ENCODE results near the gene CLMP. TPM values are rescaled to one million over a fixed set of nuclear protein-coding genes. Genes with fewer than 3 reads are reported as not detected.
A peak's percentile ranks its signal among the peaks of the same experiment; 100 is the strongest.
"Not testable (repeated sequence)": the region's sequence is repeated elsewhere in the genome, so short reads cannot be mapped to it uniquely, and the experiment has no call there.

Gene CLMP
- total RNA-seq, 1 donor from 2014 or later: 6.6 TPM

- H3K27ac Mint-ChIP-seq (ENCODE audit: unreplicated experiment): no peak overlapping the region
- no peak for DNase-seq (ENCODE audit: low spot score)
- no peak for TF ChIP-seq CTCF (IDR thresholded peaks at IDR 0.05)
- H3K36me3 Mint-ChIP-seq (ENCODE audit: low read depth): no peaks in the 10 kb centered on the region
- peaks cover 2% of the 10 kb centered on the region for H3K27me3 Mint-ChIP-seq (ENCODE audit: low read depth)
- no peak overlapping the region for H3K4me3 Mint-ChIP-seq (ENCODE audit: unreplicated experiment)
- H3K9me3 Mint-ChIP-seq (ENCODE audit: low read depth): no peaks in the 10 kb centered on the region
- H3K4me1 Mint-ChIP-seq (ENCODE audit: low read depth): peaks cover 40% of the 10 kb centered on the region
Observed at GRCh38 chr11:123132881-123133280, 62.2 kb downstream of the CLMP start.

- Mint-ChIP-seq H3K27ac (ENCODE audit: unreplicated experiment) (peak overlapping the region; percentile 83), H3K4me1 (ENCODE audit: low read depth) (peaks cover 34% of the 10 kb centered on the region)
- H3K4me3 Mint-ChIP-seq (ENCODE audit: unreplicated experiment); H3K36me3 Mint-ChIP-seq (ENCODE audit: low read depth); DNase-seq (ENCODE audit: low spot score); H3K9me3 Mint-ChIP-seq (ENCODE audit: low read depth); H3K27me3 Mint-ChIP-seq (ENCODE audit: low read depth): not testable (repeated sequence)
Observed at GRCh38 chr11:123132034-123132766, 62.8 kb downstream of the CLMP start.

GRCh38 chr11:123129920-123130319, 65.1 kb downstream of the CLMP start:
- Mint-ChIP-seq H3K4me3 (ENCODE audit: unreplicated experiment) (peak overlapping the region; percentile 33), H3K27ac (ENCODE audit: unreplicated experiment) (peak overlapping the region; percentile 77)

GRCh38 chr11:123125169-123125568, 69.9 kb downstream of the CLMP start:
- Mint-ChIP-seq H3K27me3 (ENCODE audit: low read depth) (no peaks in the 10 kb centered on the region), H3K27ac (ENCODE audit: unreplicated experiment) (no peak overlapping the region), H3K36me3 (ENCODE audit: low read depth) (no peaks in the 10 kb centered on the region), H3K9me3 (ENCODE audit: low read depth) (no peaks in the 10 kb centered on the region), H3K4me1 (ENCODE audit: low read depth) (peaks cover 17% of the 10 kb centered on the region), H3K4me3 (ENCODE audit: unreplicated experiment) (no peak overlapping the region)
- no peak for DNase-seq (ENCODE audit: low spot score)
- TF ChIP-seq CTCF (IDR thresholded peaks at IDR 0.05): no peak

More at GRCh38 chr11:123129920-123130319, 65.1 kb downstream of the CLMP start:
- peaks cover 32% of the 10 kb centered on the region for H3K4me1 Mint-ChIP-seq (ENCODE audit: low read depth)
- no peak for DNase-seq (ENCODE audit: low spot score)
- no peaks in the 10 kb centered on the region for H3K9me3 Mint-ChIP-seq (ENCODE audit: low read depth)
- TF ChIP-seq CTCF (IDR thresholded peaks at IDR 0.05): no peak
- no peaks in the 10 kb centered on the region for H3K27me3 Mint-ChIP-seq (ENCODE audit: low read depth)
- no peaks in the 10 kb centered on the region for H3K36me3 Mint-ChIP-seq (ENCODE audit: low read depth)

- H3K27ac Mint-ChIP-seq (ENCODE audit: unreplicated experiment): peak overlapping the region; percentile 89
- no peaks in the 10 kb centered on the region for H3K27me3 Mint-ChIP-seq (ENCODE audit: low read depth)
- H3K4me3 Mint-ChIP-seq (ENCODE audit: unreplicated experiment): peak overlapping the region; percentile 56
- H3K4me1 Mint-ChIP-seq (ENCODE audit: low read depth): peaks cover 17% of the 10 kb centered on the region
- no peak for TF ChIP-seq CTCF (IDR thresholded peaks at IDR 0.05)
- no peak for DNase-seq (ENCODE audit: low spot score)
- no peaks in the 10 kb centered on the region for H3K36me3 Mint-ChIP-seq (ENCODE audit: low read depth)
- no peaks in the 10 kb centered on the region for H3K9me3 Mint-ChIP-seq (ENCODE audit: low read depth)
Observed at GRCh38 chr11:123122852-123123251, 72.2 kb downstream of the CLMP start.

- Mint-ChIP-seq H3K27me3 (ENCODE audit: low read depth) (no peaks in the 10 kb centered on the region), H3K9me3 (ENCODE audit: low read depth) (no peaks in the 10 kb centered on the region), H3K36me3 (ENCODE audit: low read depth) (no peaks in the 10 kb centered on the region), H3K4me1 (ENCODE audit: low read depth) (peaks cover 17% of the 10 kb centered on the region), H3K4me3 (ENCODE audit: unreplicated experiment) (peak overlapping the region; percentile 56), H3K27ac (ENCODE audit: unreplicated experiment) (peak overlapping the region; percentile 89)
- no peak for DNase-seq (ENCODE audit: low spot score)
- TF ChIP-seq CTCF (IDR thresholded peaks at IDR 0.05): no peak
Observed at GRCh38 chr11:123122341-123122740, 72.7 kb downstream of the CLMP start.

Data from chondrocyte (in vitro differentiated cells).